HG03378 (cell line): ENCODE measurements around the gene OR5T1.

Experiments used
- ATAC-seq: cut with Tn5 transposase; IDR thresholded peaks from one replicate; pipeline ENCODE4 v1.9.1; 2021; ENCODE audit warnings: mild to moderate bottlenecking, moderate library complexity; ENCODE audit not compliant: unreplicated experiment

OR5T1 gene

DNA sequence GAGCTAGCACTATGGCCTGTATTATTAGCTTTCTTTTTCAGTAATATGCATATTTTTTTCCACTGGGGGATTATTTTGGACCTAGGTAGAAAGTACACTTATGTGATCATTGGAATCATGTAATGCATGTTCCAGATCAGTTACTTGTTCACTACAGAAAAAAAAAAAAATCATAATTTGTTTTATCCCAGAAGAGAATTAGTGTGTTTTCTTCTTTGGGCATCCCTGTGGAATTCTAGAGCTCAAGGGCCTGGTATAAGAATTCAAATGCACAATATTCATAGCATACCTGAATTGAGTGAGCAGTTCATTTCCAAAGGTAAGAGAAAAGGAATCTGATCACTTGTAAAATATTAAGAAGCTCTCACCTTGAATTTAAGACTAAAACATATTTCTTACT, at the start of gene OR5T1:
Gene OR5T1 (plus strand): TSS at position 301 of the 400 bp plus-strand sequence. CDS start 1,485 bp downstream, outside the sequence.
- no peak for ATAC-seq

DNA sequence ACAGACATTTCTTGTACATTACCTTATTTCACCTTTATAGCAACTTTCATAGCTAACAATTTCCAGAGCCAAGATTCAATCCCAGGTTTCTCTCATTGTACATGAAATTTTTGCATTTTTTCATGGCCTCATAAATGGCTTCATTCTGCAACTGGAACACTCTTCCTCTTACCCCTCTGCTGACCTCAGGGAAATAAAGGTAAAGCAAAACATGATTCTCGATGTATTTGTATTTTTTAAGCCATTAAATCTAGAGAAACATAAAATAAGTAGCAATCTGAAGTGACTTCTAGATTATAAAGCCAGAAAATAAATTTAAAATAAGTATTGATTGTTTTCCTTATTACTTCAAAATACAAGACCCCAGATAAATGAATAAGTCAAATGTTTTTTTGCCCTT, 39.8 kb upstream of the OR5T1 start, which contains the start of gene OR5T2:
Gene OR5T2 (minus strand): TSS at position 101 of the 400 bp plus-strand sequence. CDS start 1,193 bp downstream, outside the sequence.
- no peak for ATAC-seq

DNA sequence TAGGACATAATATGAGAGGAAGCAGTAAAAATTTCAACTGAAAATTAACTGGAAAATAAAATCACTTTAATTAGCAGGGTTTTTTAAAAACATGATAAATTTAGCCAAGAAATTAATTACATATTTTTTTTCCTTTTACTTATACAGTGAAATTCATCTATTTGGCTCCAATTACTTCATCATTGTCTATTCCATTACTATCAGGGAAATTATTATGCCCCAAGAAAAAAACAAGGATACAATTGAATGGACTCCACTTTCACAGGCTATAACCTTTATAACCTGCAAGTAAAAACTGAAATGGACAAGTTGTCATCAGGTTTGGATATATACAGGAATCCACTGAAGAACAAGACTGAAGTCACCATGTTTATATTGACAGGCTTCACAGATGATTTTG, 22.0 kb upstream of the OR5T1 start, which contains the start of gene OR5T3:
Gene OR5T3 (plus strand): TSS at position 301 of the 400 bp plus-strand sequence. CDS start 0 bp downstream, at position 301.
- ATAC-seq: no peak

DNA sequence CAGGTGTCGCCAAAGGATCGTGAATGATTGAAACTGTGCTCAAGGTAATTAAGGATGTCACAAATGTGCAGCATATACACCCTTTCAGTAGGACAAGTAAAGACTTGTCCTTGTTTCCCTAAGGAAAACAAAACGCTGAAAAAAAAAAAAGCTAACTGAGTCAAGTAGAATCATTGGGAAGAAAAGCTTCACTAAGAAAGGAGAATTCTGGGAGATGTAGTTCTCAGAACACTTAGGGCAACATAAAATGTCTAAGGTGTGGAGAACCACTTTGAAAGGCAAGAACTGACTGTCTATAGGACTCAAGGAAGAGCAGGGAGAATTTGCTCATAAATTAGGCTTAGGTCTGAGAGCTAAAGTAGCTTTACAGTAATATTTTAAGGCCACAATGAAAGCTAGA, 2.9 kb upstream of the OR5T1 start:
- no peak for ATAC-seq

DNA sequence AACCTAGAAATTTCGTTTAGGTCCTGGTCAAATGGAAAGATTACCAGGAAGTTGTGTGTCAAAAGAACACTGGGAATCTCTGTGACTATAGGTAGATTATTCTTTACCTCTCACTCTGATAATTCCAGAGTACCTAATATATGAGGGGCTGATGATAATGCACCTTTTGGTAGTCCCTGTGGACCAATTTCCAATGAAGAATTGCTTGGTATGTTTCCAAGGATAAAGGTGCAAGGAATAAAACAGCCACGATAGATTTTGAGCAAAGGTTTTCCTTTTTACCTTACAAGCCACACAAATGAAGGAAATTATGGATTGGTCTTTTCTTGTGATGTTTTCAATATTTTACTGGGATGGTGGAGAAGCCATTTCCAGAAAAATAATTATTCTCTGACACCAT, 18.2 kb downstream of the OR5T1 start, which contains the start of gene OR8H1:
Gene OR8H1 (minus strand): TSS at position 101 of the 400 bp plus-strand sequence. CDS start 1,192 bp downstream, outside the sequence.
- no peak for ATAC-seq

DNA sequence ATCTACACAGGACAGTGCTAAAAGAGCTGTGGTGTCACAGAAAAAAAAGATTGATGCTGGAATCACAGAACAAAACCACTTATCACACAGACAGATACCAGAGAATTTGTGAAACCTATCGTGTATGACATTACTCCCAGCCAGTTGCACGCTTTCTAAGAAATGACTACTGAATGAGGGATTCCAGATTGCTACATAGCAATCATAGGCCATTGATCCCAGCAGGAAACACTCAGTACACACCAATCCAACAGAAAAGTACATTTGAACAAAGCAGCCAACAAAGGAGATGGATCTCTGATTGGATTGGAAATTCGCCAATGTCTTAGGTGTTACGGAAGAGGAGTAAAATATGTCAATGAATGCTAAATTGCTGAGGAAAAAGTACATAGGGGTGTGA, 22.9 kb downstream of the OR5T1 start:
- no peak for ATAC-seq

DNA sequence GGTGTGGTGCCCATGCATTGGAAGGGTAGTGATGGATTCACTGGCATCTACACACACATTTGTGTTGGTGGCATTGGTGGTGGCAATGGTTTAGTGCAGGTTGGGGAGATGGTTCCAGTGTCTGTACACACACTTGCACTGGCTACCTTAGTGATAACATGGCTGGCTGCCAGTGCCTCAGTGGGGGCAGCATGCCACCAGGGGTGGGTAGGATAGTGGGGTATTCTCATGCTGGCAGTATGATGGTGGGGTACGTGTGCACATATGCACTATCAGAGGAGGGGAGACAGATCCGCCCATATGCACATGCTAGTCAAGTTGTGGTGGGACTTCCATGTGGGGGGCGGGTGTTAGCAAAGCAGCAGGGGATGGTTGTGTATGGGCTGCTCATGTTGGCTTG, 33.9 kb downstream of the OR5T1 start:
- no peak for ATAC-seq

DNA sequence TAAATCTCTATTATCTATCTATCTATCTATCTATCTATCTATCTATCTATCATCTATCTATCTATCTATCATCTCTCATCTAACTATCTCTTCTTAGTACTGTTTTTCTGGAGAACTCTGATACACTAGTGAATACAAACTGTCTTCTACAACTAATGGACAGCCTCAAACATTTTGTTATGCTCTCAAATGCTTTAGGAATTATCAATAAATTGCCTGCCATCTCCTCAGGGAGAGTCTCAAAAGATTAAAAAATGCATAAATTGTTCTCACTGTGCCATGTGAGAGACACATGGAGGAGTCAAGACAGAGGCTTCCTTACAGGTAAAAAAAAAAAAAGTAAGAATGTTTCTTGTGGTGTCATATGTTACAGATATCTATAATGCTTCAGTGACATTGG, 40.9 kb downstream of the OR5T1 start, which contains the start of gene OR8K3:
Gene OR8K3 (plus strand): TSS at position 301 of the 400 bp plus-strand sequence. CDS start 3,163 bp downstream, outside the sequence.
- no peak for ATAC-seq
